H1 (cell line): Measurements from ENCODE around the gene HEPHL1. TPM values are rescaled to one million over a fixed set of nuclear protein-coding genes. Genes with fewer than 3 reads are reported as not detected.

Source experiments
- CTCF ChIA-PET: fragments of 300-600 bp; sonication (Branson Sonifier 250); formaldehyde crosslinking; loops from one replicate; lab custom pipeline; 2021; ENCODE audit not compliant: partially characterized antibody; lab: Charles Lee
- POLR2A ChIA-PET: fragments of 300-600 bp; sonication (Branson Sonifier 250); formaldehyde crosslinking; loops from one replicate; lab custom pipeline; 2021; ENCODE audit warnings: inconsistent platforms; ENCODE audit not compliant: partially characterized antibody; lab: Charles Lee
- DNase-seq, 2 experiments: peaks; one replicate each; pipeline versions ENCODE4 v3.0.0 to v3.0.0-alpha.2; 2010 to 2022; ENCODE audit warnings: low spot score in 2 of 2, low read depth in 1 of 2, mixed read lengths in 1 of 2
- FAIRE-seq: peaks from 2 replicates; lab custom pipeline; 2011; peaks lifted over from hg19 to GRCh38; lab: Jason Lieb, UNC
- H2AFZ ChIP-seq: 2 replicates; pipeline ENCODE4 v1.8.1; 2012; ENCODE audit warnings: low read length, inconsistent platforms
- H2AK5ac ChIP-seq: 2 replicates; pipeline ENCODE4 v1.6.1; 2013; ENCODE audit warnings: low read depth, low read length
- H2BK120ac ChIP-seq: replicated peaks from 2 replicates; pipeline ENCODE3; 2013; ENCODE audit warnings: low read depth, low read length, inconsistent platforms
- H2BK12ac ChIP-seq: 2 replicates; pipeline ENCODE4 v1.6.1; 2013; ENCODE audit warnings: low read depth, low read length
- H2BK15ac ChIP-seq: 2 replicates; pipeline ENCODE4 v1.6.1; 2013; ENCODE audit warnings: low read length
- H2BK20ac ChIP-seq: 2 replicates; pipeline ENCODE4 v1.6.1; 2013; ENCODE audit warnings: low read length
- H2BK5ac ChIP-seq: 2 replicates; pipeline ENCODE4 v1.6.1; 2013; ENCODE audit warnings: low read depth, low read length
- H3K14ac ChIP-seq: 2 replicates; pipeline ENCODE4 v1.6.1; 2013; ENCODE audit warnings: inconsistent platforms; ENCODE audit not compliant: insufficient read length
- H3K18ac ChIP-seq: 2 replicates; pipeline ENCODE4 v1.6.1; 2013; ENCODE audit warnings: low read length; ENCODE audit errors: extremely low read depth
- H3K23ac ChIP-seq: 2 replicates; pipeline ENCODE4 v1.6.1; 2013; ENCODE audit warnings: inconsistent platforms; ENCODE audit not compliant: insufficient read length
- H3K23me2 ChIP-seq: 2 replicates; pipeline ENCODE4 v1.6.1; 2013; ENCODE audit warnings: low read depth, low read length
- H3K27ac ChIP-seq: 2 replicates; pipeline ENCODE4 v1.6.1; 2011; ENCODE audit warnings: low read depth, low read length, inconsistent platforms
- H3K27me3 ChIP-seq, 4 experiments: replicated peaks in 1 of 4; 1 replicate in 1 of 4; 2 replicates in 3 of 4; pipeline versions ENCODE4 v1.6.1 to v1.8.1; 2011 to 2013; ENCODE audit warnings: low read length in 3 of 4, mild to moderate bottlenecking in 3 of 4, inconsistent platforms in 2 of 4, mixed read lengths in 2 of 4, moderate library complexity in 1 of 4; ENCODE audit not compliant: control insufficient read depth in 3 of 4, insufficient read depth in 3 of 4; ENCODE audit errors: extremely low read depth in 1 of 4
- H3K36me3 ChIP-seq, 4 experiments: 2 replicates each; pipeline versions ENCODE4 v1.6.1 to v1.8.1; 2011 to 2013; ENCODE audit warnings: mild to moderate bottlenecking in 4 of 4, low read length in 3 of 4, moderate library complexity in 2 of 4, control low read depth in 1 of 4, inconsistent platforms in 1 of 4; ENCODE audit not compliant: insufficient read depth in 4 of 4, control insufficient read depth in 2 of 4
- H3K4ac ChIP-seq: replicated peaks from 2 replicates; pipeline ENCODE3; 2013; ENCODE audit warnings: low read length, low read depth, mixed read lengths, inconsistent platforms; ENCODE audit not compliant: insufficient read length
- H3K4me1 ChIP-seq, 4 experiments: replicated peaks in 1 of 4; 1 replicate in 1 of 4; 2 replicates in 3 of 4; pipeline versions ENCODE4 v1.6.1 to v1.8.1; 2011 to 2013; ENCODE audit warnings: low read length in 3 of 4, inconsistent platforms in 2 of 4, mixed read lengths in 1 of 4; ENCODE audit not compliant: insufficient read depth in 4 of 4, control insufficient read depth in 3 of 4
- H3K4me2 ChIP-seq, 2 experiments: 2 replicates each; pipeline versions ENCODE4 v1.6.1 to v1.8.1; 2011 to 2013; ENCODE audit warnings: low read depth in 2 of 2, low read length in 2 of 2, control low read depth in 1 of 2, inconsistent platforms in 1 of 2, mild to moderate bottlenecking in 1 of 2; ENCODE audit not compliant: insufficient read depth in 1 of 2
- H3K4me3 ChIP-seq, 4 experiments: fragments of 200-600, 300-600 bp in 1 of 4; sonication (generic), shearing (Covaris generic), sonication (Bioruptor Twin) in 1 of 4; 2 replicates each; pipeline versions ENCODE4 v1.5.1 to v1.8.1; 2011 to 2016; ENCODE audit warnings: low read length in 4 of 4, low read depth in 3 of 4, control low read depth in 2 of 4, inconsistent platforms in 2 of 4, mild to moderate bottlenecking in 2 of 4, mixed read lengths in 1 of 4, moderate library complexity in 1 of 4; ENCODE audit not compliant: insufficient read depth in 2 of 4; ENCODE audit errors: extremely low read depth in 1 of 4
- H3K56ac ChIP-seq: replicated peaks from 2 replicates; pipeline ENCODE3; 2013; ENCODE audit warnings: low read depth, mild to moderate bottlenecking, mixed read lengths, low read length, inconsistent platforms; ENCODE audit not compliant: insufficient read length
- H3K79me1 ChIP-seq: 2 replicates; pipeline ENCODE4 v1.6.1; 2013; ENCODE audit warnings: low read depth, low read length, control low read depth
- H3K79me2 ChIP-seq, 2 experiments: 2 replicates each; pipeline versions ENCODE4 v1.6.1 to v1.8.1; 2012 to 2013; ENCODE audit warnings: low read length in 2 of 2, mild to moderate bottlenecking in 2 of 2, inconsistent platforms in 1 of 2; ENCODE audit not compliant: insufficient read depth in 2 of 2, control insufficient read depth in 1 of 2
- H3K9ac ChIP-seq, 4 experiments: replicated peaks in 1 of 4; 1 replicate in 1 of 4; 2 replicates in 3 of 4; pipeline versions ENCODE4 v1.6.1 to v1.8.1; 2011 to 2013; ENCODE audit warnings: low read depth in 3 of 4, low read length in 3 of 4, control low read depth in 2 of 4, mild to moderate bottlenecking in 2 of 4, moderate library complexity in 2 of 4, inconsistent platforms in 1 of 4; ENCODE audit errors: extremely low read depth in 1 of 4
- H3K9me3 ChIP-seq, 2 experiments: 2 replicates each; pipeline versions ENCODE4 v1.6.1 to v1.8.1; 2012 to 2013; ENCODE audit warnings: mild to moderate bottlenecking in 2 of 2, moderate library complexity in 2 of 2, control low read depth in 1 of 2, inconsistent platforms in 1 of 2, low read depth in 1 of 2, low read length in 1 of 2, mixed read lengths in 1 of 2; ENCODE audit not compliant: insufficient read depth in 2 of 2
- H4K20me1 ChIP-seq, 2 experiments: replicated peaks in 1 of 2; 2 replicates each; pipeline versions ENCODE3 to v1.8.1; 2011 to 2013; ENCODE audit warnings: inconsistent platforms in 2 of 2, low read length in 2 of 2, mild to moderate bottlenecking in 1 of 2; ENCODE audit not compliant: insufficient read depth in 2 of 2, control insufficient read depth in 1 of 2
- H4K5ac ChIP-seq: 2 replicates; pipeline ENCODE4 v1.6.1; 2013; ENCODE audit warnings: low read length, low read depth, mixed read lengths, inconsistent platforms; ENCODE audit not compliant: insufficient read length
- H4K8ac ChIP-seq: 2 replicates; pipeline ENCODE4 v1.8.0; 2013; ENCODE audit warnings: mild to moderate bottlenecking, moderate library complexity, low read length, inconsistent platforms; ENCODE audit not compliant: insufficient read depth; ENCODE audit errors: extremely low read depth
- H4K91ac ChIP-seq: replicated peaks from 2 replicates; pipeline ENCODE3; 2013; ENCODE audit warnings: low read length, mixed read lengths, inconsistent platforms; ENCODE audit not compliant: insufficient read length
- CEBPB ChIP-seq: IDR thresholded peaks from 2 replicates; pipeline ENCODE4 v1.6.1; 2012; ENCODE audit warnings: low read depth, low read length
- SRF ChIP-seq: IDR thresholded peaks from 2 replicates; pipeline ENCODE4 v1.6.1; 2011; ENCODE audit warnings: mild to moderate bottlenecking, low read depth, low read length, moderate library complexity
- polyA plus RNA-seq, 7 experiments: library from polyadenylated mRNA; depleted of rRNA in 3 of 7; stranded (reverse) in 5 of 7; unstranded in 2 of 7; fragments of >200 nt in 5 of 7; fragments of 200-250 nt in 2 of 7; gene quantifications; 1 replicate in 5 of 7; 2 replicates in 1 of 7; 4 replicates in 1 of 7; pipeline versions ENCODE4 v1.2.1 to v1.2.3, GENCODE V29; 2011 to 2013; ENCODE audit warnings: missing spikeins in 2 of 7, mixed read lengths in 2 of 7
- total RNA-seq: library from RNA; stranded (reverse); fragmentation: NEBNext Ultra II Directional; extraction: Animal tissue kit (Norgen Biotek cat#: 25700); gene quantifications from 2 replicates; pipeline ENCODE4 v1.2.1, GENCODE V29; 2021

Gene HEPHL1
- total and polyA plus RNA-seq, 2 of the 8 experiments (the other 6 are each of a cell fraction or from before 2014, with no cell fraction given) = 0.09 to 0.11 TPM

DNA sequence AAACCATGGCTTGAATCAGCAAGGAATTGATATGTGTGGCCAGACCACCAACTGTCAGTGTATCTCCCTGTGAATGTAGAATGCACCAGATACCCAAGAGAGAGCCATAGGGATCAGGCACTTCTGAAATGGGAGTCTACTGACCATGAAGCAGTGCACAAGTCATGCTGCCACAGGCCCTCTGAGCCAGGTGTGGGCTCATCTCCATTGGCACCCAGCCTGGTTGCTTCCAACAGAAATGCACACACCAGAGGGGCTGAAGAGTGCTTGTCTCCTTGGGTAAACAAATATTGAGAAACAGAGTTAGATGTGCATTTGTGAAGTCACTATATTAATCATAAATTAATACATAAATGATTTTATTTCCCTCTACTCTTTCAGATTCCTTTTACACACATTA, 79.1 kb downstream of the HEPHL1 start:
- no peak overlapping the region for H3K4ac ChIP-seq
- ChIA-PET CTCF (no interaction called here), POLR2A (interaction anchor here (1.0 kb wide), 1 partner anchor 29 kb away, joined by 3 read pairs; no protein-coding TSS in a partner anchor)
- DNase-seq = no peak
- H2BK120ac ChIP-seq = no peak overlapping the region
- H4K20me1 ChIP-seq = no peaks in the 10 kb centered on the region
- H4K8ac ChIP-seq = no peak overlapping the region
- no peaks in the 10 kb centered on the region for H3K79me1 ChIP-seq
- FAIRE-seq = no peak
- H3K9me3 ChIP-seq = peaks cover 9 to 16% of the 10 kb centered on the region in 2 experiments
- no peak overlapping the region for H2AFZ ChIP-seq
- H3K27me3 ChIP-seq = no peaks in the 10 kb centered on the region
- H3K56ac ChIP-seq = no peak overlapping the region
- peaks cover 0 to 2% (median 0%) of the 10 kb centered on the region in 4 experiments; a peak in 2 of 8 replicates for H3K36me3 ChIP-seq
- H2BK15ac ChIP-seq = 0 out of 2 replicates have a peak overlapping the region, but pooled peaks have one; percentile 31
- no peak overlapping the region for H2AK5ac ChIP-seq
- no peak overlapping the region for H3K9ac ChIP-seq
- H4K91ac ChIP-seq = no peak overlapping the region
- H3K23me2 ChIP-seq = no peaks in the 10 kb centered on the region
- H3K79me2 ChIP-seq = no peaks in the 10 kb centered on the region
- H3K4me2 ChIP-seq = no peak overlapping the region
- H3K27ac ChIP-seq = no peak overlapping the region
- no peak overlapping the region for H3K14ac ChIP-seq
- H3K18ac ChIP-seq = no peak overlapping the region
- H2BK20ac ChIP-seq = no peak overlapping the region
- no peak overlapping the region for H2BK12ac ChIP-seq
- no peak overlapping the region for H2BK5ac ChIP-seq
- no peak overlapping the region for H4K5ac ChIP-seq
- no peaks in the 10 kb centered on the region; a peak in 1 of 7 replicates for H3K4me1 ChIP-seq
- no peak overlapping the region for H3K23ac ChIP-seq
- H3K4me3 ChIP-seq = no peak overlapping the region
- TF ChIP-seq SRF = no peak
- TF ChIP-seq CEBPB = no peak
